Mesenchymal stem cell (in vitro differentiated cells and primary cell): ENCODE results near the gene ME3.
A peak's percentile ranks its signal among the peaks of the same experiment; 100 is the strongest.
"Not testable (repeated sequence)": the region's sequence is repeated elsewhere in the genome, so short reads cannot be mapped to it uniquely, and the experiment has no call there.

Experiments used
- DNase-seq: peaks from one replicate; pipeline ENCODE4 v3.0.0-alpha.2; 2013
- H2AFZ ChIP-seq: one replicate; pipeline ENCODE4 v1.6.1; 2013; ENCODE audit warnings: low read depth, mild to moderate bottlenecking, control low read depth, inconsistent platforms, low read length, moderate library complexity
- H2AK5ac ChIP-seq: 2 replicates; pipeline ENCODE4 v1.6.1; 2013; ENCODE audit warnings: low read length, moderate library complexity, mild to moderate bottlenecking, inconsistent platforms; ENCODE audit not compliant: severe bottlenecking
- H2BK120ac ChIP-seq: one replicate; pipeline ENCODE4 v1.6.1; 2013; ENCODE audit warnings: low read depth, mild to moderate bottlenecking, inconsistent platforms, low read length, moderate library complexity
- H2BK12ac ChIP-seq, 2 experiments: one replicate each; pipeline ENCODE4 v1.6.1; 2013; ENCODE audit warnings: inconsistent platforms in 2 of 2, low read length in 2 of 2, mild to moderate bottlenecking in 2 of 2, moderate library complexity in 2 of 2, control low read depth in 1 of 2
- H2BK15ac ChIP-seq: one replicate; pipeline ENCODE4 v1.6.1; 2013; ENCODE audit warnings: mild to moderate bottlenecking, low read depth, inconsistent platforms; ENCODE audit not compliant: poor library complexity, severe bottlenecking
- H2BK5ac ChIP-seq: 2 replicates; pipeline ENCODE4 v1.6.1; 2013; ENCODE audit warnings: low read depth, mild to moderate bottlenecking, low read length, control low read depth, inconsistent platforms; ENCODE audit not compliant: poor library complexity, severe bottlenecking
- H3K14ac ChIP-seq, 2 experiments: one replicate each; pipeline ENCODE4 v1.6.1; 2013; ENCODE audit warnings: inconsistent platforms in 2 of 2, low read length in 2 of 2, control low read depth in 1 of 2, mild to moderate bottlenecking in 1 of 2, moderate library complexity in 1 of 2
- H3K18ac ChIP-seq, 2 experiments: one replicate each; pipeline ENCODE4 v1.6.1; 2013; ENCODE audit warnings: inconsistent platforms in 2 of 2, low read length in 2 of 2, control low read depth in 1 of 2, low read depth in 1 of 2, mild to moderate bottlenecking in 1 of 2
- H3K23ac ChIP-seq, 2 experiments: one replicate each; pipeline ENCODE4 v1.6.1; 2013; ENCODE audit warnings: inconsistent platforms in 2 of 2, low read length in 2 of 2, mild to moderate bottlenecking in 2 of 2, moderate library complexity in 2 of 2, control low read depth in 1 of 2
- H3K27ac ChIP-seq: 2 replicates; pipeline ENCODE4 v1.5.1; 2013; ENCODE audit warnings: mild to moderate bottlenecking, moderate library complexity, low read length, control low read depth, inconsistent platforms; ENCODE audit not compliant: poor library complexity, severe bottlenecking
- H3K27me3 ChIP-seq, 2 experiments: 2 replicates each; pipeline versions ENCODE4 v1.6.1 to v1.7.0; 2013; ENCODE audit warnings: low read length in 2 of 2, mild to moderate bottlenecking in 2 of 2, moderate library complexity in 2 of 2, control low read depth in 1 of 2, inconsistent platforms in 1 of 2; ENCODE audit not compliant: control insufficient read depth in 1 of 2, insufficient read depth in 1 of 2
- H3K36me3 ChIP-seq, 2 experiments: 2 replicates each; pipeline versions ENCODE4 v1.6.1 to v1.7.0; 2013; ENCODE audit warnings: low read length in 2 of 2, control low read depth in 1 of 2, inconsistent platforms in 1 of 2, low read depth in 1 of 2, mild to moderate bottlenecking in 1 of 2; ENCODE audit not compliant: insufficient read depth in 2 of 2, control insufficient read depth in 1 of 2
- H3K4ac ChIP-seq, 2 experiments: one replicate each; pipeline ENCODE4 v1.6.1; 2013; ENCODE audit warnings: inconsistent platforms in 2 of 2, low read length in 2 of 2, mild to moderate bottlenecking in 2 of 2, moderate library complexity in 2 of 2, control low read depth in 1 of 2, low read depth in 1 of 2
- H3K4me1 ChIP-seq: 2 replicates; pipeline ENCODE4 v1.6.1; 2013; ENCODE audit warnings: low read depth, low read length, control low read depth; ENCODE audit not compliant: control insufficient read depth, insufficient read depth
- H3K4me2 ChIP-seq: 2 replicates; pipeline ENCODE4 v1.6.1; 2013; ENCODE audit warnings: low read length, mild to moderate bottlenecking, inconsistent platforms; ENCODE audit not compliant: poor library complexity, severe bottlenecking
- H3K4me3 ChIP-seq, 2 experiments: 2 replicates each; pipeline versions ENCODE4 v1.5.1 to v1.7.0; 2013; ENCODE audit warnings: low read length in 2 of 2, mild to moderate bottlenecking in 2 of 2, control low read depth in 1 of 2, low read depth in 1 of 2; ENCODE audit not compliant: insufficient read depth in 1 of 2
- H3K79me1 ChIP-seq: replicated peaks from 2 replicates; pipeline ENCODE4 v1.6.1; 2013; ENCODE audit warnings: mild to moderate bottlenecking, control low read depth, low read length, inconsistent platforms; ENCODE audit not compliant: poor library complexity, severe bottlenecking
- H3K9ac ChIP-seq: 2 replicates; pipeline ENCODE4 v1.7.0; 2013; ENCODE audit warnings: mild to moderate bottlenecking, low read length, moderate library complexity
- H3K9me3 ChIP-seq: 2 replicates; pipeline ENCODE4 v1.7.0; 2013; ENCODE audit warnings: mild to moderate bottlenecking, low read length; ENCODE audit not compliant: control insufficient read depth
- H4K8ac ChIP-seq: one replicate; pipeline ENCODE4 v1.6.1; 2013; ENCODE audit warnings: inconsistent platforms, mild to moderate bottlenecking, low read length, moderate library complexity
- H4K91ac ChIP-seq: one replicate; pipeline ENCODE4 v1.6.1; 2013; ENCODE audit warnings: mild to moderate bottlenecking, low read length, inconsistent platforms
- WGBS: methylation state at CpG from one replicate; pipeline ENCODE4 v1.1.7; 2013; ENCODE audit warnings: mixed read lengths; 5-methylcytosine and 5-hydroxymethylcytosine counted together

Gene ME3

GRCh38 chr11:86418106-86418505 lies 254.3 kb downstream of the ME3 start:
- Histone ChIP-seq H4K91ac (no peak overlapping the region), H2BK12ac (no peak overlapping the region), H4K8ac (no peak overlapping the region), H3K27ac (no peak overlapping the region), H2BK120ac (no peak overlapping the region), H3K4me2 (no peak overlapping the region), H3K18ac (no peak overlapping the region), H3K14ac (no peak overlapping the region), H3K27me3 (no peaks in the 10 kb centered on the region), H2BK15ac (no peak overlapping the region), H3K23ac (no peak overlapping the region), H3K9me3 (no peaks in the 10 kb centered on the region), H3K4me1 (peaks cover 3% of the 10 kb centered on the region), H3K4me3 (no peak overlapping the region), H3K79me1 (no peaks in the 10 kb centered on the region), H3K9ac (no peak overlapping the region), H3K36me3 (peaks cover 0 to 1% of the 10 kb centered on the region in 2 experiments), H3K4ac (no peak overlapping the region), H2AK5ac (no peak overlapping the region), H2BK5ac (no peak overlapping the region), H2AFZ (no peak overlapping the region)
- no CpG with 5 or more reads among the region's 3 CpGs for WGBS
- DNase-seq: no peak

- not testable (repeated sequence) for H3K4me3 ChIP-seq, H3K4me1 ChIP-seq, H3K36me3 ChIP-seq, H2BK12ac ChIP-seq, H3K27ac ChIP-seq, DNase-seq, H4K91ac ChIP-seq, H3K27me3 ChIP-seq, H3K79me1 ChIP-seq, H2AK5ac ChIP-seq, H2BK120ac ChIP-seq, H3K14ac ChIP-seq, H3K4me2 ChIP-seq, H3K4ac ChIP-seq, H3K18ac ChIP-seq, H4K8ac ChIP-seq, H2AFZ ChIP-seq, H2BK5ac ChIP-seq, H3K23ac ChIP-seq, H2BK15ac ChIP-seq, H3K9ac ChIP-seq, H3K9me3 ChIP-seq
- 91% methylated on average over 7 of the region's 9 CpGs for WGBS
Observed at GRCh38 chr11:86416951-86417350, 255.5 kb downstream of the ME3 start.

GRCh38 chr11:86416494-86416893 lies 255.9 kb downstream of the ME3 start:
- no peak overlapping the region for H3K9ac ChIP-seq
- no peak overlapping the region for H3K14ac ChIP-seq
- DNase-seq: peak; percentile 56
- H3K4me1 ChIP-seq: peaks cover 3% of the 10 kb centered on the region
- H3K4me2 ChIP-seq: no peak overlapping the region
- no peak overlapping the region for H4K91ac ChIP-seq
- no peaks in the 10 kb centered on the region for H3K79me1 ChIP-seq
- H2BK120ac ChIP-seq: no peak overlapping the region
- H2AK5ac ChIP-seq: no peak overlapping the region
- H3K27ac ChIP-seq: no peak overlapping the region
- no peak overlapping the region for H4K8ac ChIP-seq
- H3K18ac ChIP-seq: no peak overlapping the region
- H2BK12ac ChIP-seq: no peak overlapping the region
- H3K4me3 ChIP-seq: no peak overlapping the region
- H3K27me3 ChIP-seq: no peaks in the 10 kb centered on the region
- no CpG with 5 or more reads among the region's 1 CpG for WGBS
- no peak overlapping the region for H2BK15ac ChIP-seq
- H3K4ac ChIP-seq: no peak overlapping the region
- H3K9me3 ChIP-seq: no peaks in the 10 kb centered on the region
- no peak overlapping the region for H3K23ac ChIP-seq
- H2BK5ac ChIP-seq: no peak overlapping the region
- no peak overlapping the region for H2AFZ ChIP-seq
- peaks cover 0 to 4% of the 10 kb centered on the region in 2 experiments for H3K36me3 ChIP-seq

GRCh38 chr11:86415026-86415425 lies 257.4 kb downstream of the ME3 start:
- H2AK5ac ChIP-seq: no peak overlapping the region
- no peak overlapping the region for H3K9ac ChIP-seq
- H4K8ac ChIP-seq: no peak overlapping the region
- no peak overlapping the region for H2BK12ac ChIP-seq
- H3K79me1 ChIP-seq: no peaks in the 10 kb centered on the region
- H3K14ac ChIP-seq: no peak overlapping the region
- peaks cover 0 to 4% of the 10 kb centered on the region in 2 experiments for H3K36me3 ChIP-seq
- H3K4me3 ChIP-seq: no peak overlapping the region
- H2BK5ac ChIP-seq: no peak overlapping the region
- H3K9me3 ChIP-seq: no peaks in the 10 kb centered on the region
- H3K4me2 ChIP-seq: no peak overlapping the region
- no peak overlapping the region for H3K4ac ChIP-seq
- no peak overlapping the region for H2AFZ ChIP-seq
- no peak overlapping the region for H3K18ac ChIP-seq
- H4K91ac ChIP-seq: no peak overlapping the region
- no peaks in the 10 kb centered on the region for H3K27me3 ChIP-seq
- no peak overlapping the region for H3K23ac ChIP-seq
- H2BK120ac ChIP-seq: no peak overlapping the region
- WGBS: 86% methylated on average over 3 of the region's 4 CpGs
- no peak for DNase-seq
- H3K4me1 ChIP-seq: peaks cover 3% of the 10 kb centered on the region
- H3K27ac ChIP-seq: no peak overlapping the region
- H2BK15ac ChIP-seq: no peak overlapping the region
